ENCODE results near the gene ITPR1. TPM values are rescaled to one million over a fixed set of nuclear protein-coding genes. Genes with fewer than 3 reads are reported as not detected.
A peak's percentile ranks its signal among the peaks of the same experiment; 100 is the strongest.

ITPR1 gene
- total RNA-seq, 1 donor from 2014 or later: 45.9 TPM

DNA sequence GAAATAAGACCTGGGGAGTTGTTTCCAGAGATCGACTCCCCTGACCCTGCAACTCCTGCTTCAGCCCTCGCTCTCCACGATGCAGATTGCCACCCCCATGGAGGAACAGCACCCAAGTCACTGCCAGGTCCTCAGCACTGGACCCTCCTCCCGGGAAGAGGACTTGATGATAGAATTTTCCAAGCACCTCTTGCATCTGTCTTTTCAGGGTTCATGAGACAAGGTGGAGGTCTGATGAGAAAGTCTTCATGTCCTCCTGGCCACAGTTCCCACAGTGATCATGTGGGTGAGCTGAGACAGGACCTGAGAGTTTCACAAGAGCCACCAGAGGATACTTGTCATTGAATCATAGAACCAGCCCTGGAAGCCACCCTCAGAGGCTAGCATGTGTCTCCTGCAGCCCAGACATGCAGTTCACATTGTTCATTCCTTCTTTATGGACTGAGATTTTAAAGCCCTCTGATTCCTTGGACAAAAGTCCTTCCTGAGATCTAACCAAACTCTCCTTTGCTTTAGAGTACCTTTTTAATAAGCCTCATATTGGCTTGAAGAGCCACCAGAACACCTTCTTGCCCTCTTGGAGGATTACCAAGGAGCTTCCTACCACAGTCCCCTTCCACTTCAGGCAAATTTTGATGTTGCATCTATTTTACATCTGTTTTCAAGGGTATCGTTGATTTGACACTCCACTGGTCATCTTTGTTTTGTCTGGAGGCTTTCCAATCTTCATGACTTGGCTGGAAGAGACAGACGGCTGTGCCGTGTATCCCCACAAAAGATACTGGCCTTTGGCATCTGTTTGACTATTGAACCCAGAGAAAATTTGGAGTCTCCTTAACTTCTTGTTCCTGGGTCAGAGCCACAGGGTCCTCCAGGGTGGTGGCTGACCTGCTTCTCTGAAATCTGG lies 261.3 kb downstream of the ITPR1 start:
- DNase-seq (ENCODE audit: extremely low spot score, unreplicated experiment): no peak
- Mint-ChIP-seq H3K4me3 (no peak overlapping the region), H3K9me3 (no peaks in the 10 kb centered on the region), H3K27ac (no peak overlapping the region), H3K27me3 (no peaks in the 10 kb centered on the region), H3K4me1 (ENCODE audit: unreplicated experiment) (peaks cover 26% of the 10 kb centered on the region), H3K36me3 (peaks cover 8% of the 10 kb centered on the region)
- TF ChIP-seq, protein P1, sequence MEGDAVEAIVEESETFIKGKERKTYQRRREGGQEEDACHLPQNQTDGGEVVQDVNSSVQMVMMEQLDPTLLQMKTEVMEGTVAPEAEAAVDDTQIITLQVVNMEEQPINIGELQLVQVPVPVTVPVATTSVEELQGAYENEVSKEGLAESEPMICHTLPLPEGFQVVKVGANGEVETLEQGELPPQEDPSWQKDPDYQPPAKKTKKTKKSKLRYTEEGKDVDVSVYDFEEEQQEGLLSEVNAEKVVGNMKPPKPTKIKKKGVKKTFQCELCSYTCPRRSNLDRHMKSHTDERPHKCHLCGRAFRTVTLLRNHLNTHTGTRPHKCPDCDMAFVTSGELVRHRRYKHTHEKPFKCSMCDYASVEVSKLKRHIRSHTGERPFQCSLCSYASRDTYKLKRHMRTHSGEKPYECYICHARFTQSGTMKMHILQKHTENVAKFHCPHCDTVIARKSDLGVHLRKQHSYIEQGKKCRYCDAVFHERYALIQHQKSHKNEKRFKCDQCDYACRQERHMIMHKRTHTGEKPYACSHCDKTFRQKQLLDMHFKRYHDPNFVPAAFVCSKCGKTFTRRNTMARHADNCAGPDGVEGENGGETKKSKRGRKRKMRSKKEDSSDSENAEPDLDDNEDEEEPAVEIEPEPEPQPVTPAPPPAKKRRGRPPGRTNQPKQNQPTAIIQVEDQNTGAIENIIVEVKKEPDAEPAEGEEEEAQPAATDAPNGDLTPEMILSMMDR (conservative IDR thresholded peaks at IDR 0.05): no peak

DNA sequence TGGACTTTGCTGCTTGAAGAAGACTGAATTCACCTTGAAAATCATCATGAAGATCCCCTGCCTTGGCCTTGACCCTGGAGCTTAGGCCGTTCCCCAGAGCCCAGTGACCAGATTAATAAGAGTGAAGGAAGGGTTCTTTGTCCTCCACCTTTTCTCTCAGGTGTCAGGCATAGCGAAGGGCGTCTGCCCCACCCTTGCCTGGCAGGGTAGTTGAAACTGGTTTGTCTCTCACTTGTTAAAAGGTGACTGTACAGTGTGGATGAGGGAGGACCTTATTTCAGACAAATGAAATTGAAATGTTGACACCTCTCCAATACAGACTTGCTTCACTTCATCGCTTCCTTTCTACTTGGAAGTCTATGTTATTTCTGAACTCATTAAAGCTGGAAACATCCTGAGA lies 262.4 kb downstream of the ITPR1 start:
- Mint-ChIP-seq H3K9me3 (no peaks in the 10 kb centered on the region), H3K36me3 (peaks cover 13% of the 10 kb centered on the region), H3K27me3 (no peaks in the 10 kb centered on the region), H3K4me1 (ENCODE audit: unreplicated experiment) (peaks cover 26% of the 10 kb centered on the region), H3K4me3 (no peak overlapping the region), H3K27ac (peak overlapping the region; percentile 72)
- DNase-seq (ENCODE audit: extremely low spot score, unreplicated experiment): no peak
- TF ChIP-seq, protein P1 (conservative IDR thresholded peaks at IDR 0.05): no peak

DNA sequence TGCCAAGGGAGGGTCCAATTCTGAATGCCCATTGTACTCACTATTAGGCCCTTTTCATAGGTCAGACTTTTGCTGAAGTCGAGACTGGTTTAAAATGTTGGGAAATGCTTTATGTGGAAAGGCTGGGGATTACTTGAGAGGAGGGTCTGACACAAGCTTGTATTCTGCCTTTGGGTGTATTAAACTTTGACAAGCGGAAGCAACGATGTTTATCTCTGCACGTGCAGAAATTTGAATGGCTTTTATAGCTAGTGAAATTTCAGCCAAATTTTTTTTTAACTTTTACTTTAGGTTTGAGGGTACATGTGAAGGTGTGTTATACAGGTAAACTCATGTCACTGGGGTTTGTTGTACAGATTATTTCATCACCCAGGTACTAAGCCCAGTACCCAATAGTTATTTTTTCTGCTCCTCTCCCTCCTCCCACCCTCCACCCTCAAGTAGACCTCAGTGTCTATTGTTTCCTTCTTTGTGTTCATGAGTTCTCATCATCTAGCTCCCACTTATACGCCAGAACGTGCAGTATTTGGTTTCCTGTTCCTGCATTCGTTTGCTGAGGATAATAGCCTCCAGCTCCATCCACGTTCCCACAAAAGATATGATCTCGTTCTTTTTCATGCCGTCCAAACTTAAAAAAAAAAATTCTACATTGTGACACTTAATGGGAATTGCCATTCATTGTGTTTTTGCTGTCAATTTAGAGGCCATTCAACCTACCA lies 263.1 kb downstream of the ITPR1 start:
- Mint-ChIP-seq H3K4me1 (ENCODE audit: unreplicated experiment) (peaks cover 19% of the 10 kb centered on the region), H3K4me3 (no peak overlapping the region), H3K36me3 (peaks cover 17% of the 10 kb centered on the region), H3K27ac (peak overlapping the region; percentile 72), H3K9me3 (peaks cover under 1% of the 10 kb centered on the region), H3K27me3 (no peaks in the 10 kb centered on the region)
- no peak for DNase-seq (ENCODE audit: extremely low spot score, unreplicated experiment)
- TF ChIP-seq, protein P1 (conservative IDR thresholded peaks at IDR 0.05): no peak

DNA sequence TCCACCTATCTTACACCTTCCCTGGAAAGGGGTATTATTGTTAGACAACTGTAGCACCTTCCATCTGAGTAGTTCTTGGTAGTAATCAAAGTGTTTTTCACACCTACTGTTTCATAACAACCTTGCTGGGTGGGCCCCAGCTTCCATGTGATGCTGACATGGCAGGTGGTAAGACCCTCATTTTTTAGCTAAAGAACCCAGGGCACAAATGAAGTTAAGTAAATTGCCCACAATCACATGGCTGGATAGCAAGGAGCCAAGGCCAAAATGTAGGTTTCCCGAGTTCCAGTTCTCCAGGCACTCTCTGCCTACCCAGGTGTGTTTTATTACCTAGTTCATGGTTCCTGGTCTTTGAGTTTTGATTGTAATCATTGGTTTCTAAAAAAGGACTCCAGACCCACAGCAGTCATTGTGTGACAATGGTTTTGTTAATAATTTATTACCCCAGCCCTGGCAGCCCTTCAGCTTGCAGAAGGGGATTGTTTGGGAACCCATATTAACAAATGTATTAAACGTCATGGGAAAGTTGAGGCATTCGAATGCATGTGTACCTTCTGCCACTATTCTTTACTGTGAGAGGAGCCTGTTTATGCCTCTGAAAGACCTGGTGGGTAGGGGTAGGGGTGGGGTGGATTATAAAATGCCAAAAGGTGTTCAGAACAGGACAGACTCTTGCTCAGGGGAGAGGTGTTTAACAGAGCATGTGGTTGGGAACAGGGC lies 263.9 kb downstream of the ITPR1 start:
- peaks cover 22% of the 10 kb centered on the region for H3K36me3 Mint-ChIP-seq
- H3K4me1 Mint-ChIP-seq (ENCODE audit: unreplicated experiment): peaks cover 11% of the 10 kb centered on the region
- H3K27me3 Mint-ChIP-seq: no peaks in the 10 kb centered on the region
- H3K4me3 Mint-ChIP-seq: no peak overlapping the region
- TF ChIP-seq, protein P1 (conservative IDR thresholded peaks at IDR 0.05): no peak
- H3K9me3 Mint-ChIP-seq: peaks cover 6% of the 10 kb centered on the region
- DNase-seq (ENCODE audit: extremely low spot score, unreplicated experiment): no peak
- peak overlapping the region; percentile 5 for H3K27ac Mint-ChIP-seq

DNA sequence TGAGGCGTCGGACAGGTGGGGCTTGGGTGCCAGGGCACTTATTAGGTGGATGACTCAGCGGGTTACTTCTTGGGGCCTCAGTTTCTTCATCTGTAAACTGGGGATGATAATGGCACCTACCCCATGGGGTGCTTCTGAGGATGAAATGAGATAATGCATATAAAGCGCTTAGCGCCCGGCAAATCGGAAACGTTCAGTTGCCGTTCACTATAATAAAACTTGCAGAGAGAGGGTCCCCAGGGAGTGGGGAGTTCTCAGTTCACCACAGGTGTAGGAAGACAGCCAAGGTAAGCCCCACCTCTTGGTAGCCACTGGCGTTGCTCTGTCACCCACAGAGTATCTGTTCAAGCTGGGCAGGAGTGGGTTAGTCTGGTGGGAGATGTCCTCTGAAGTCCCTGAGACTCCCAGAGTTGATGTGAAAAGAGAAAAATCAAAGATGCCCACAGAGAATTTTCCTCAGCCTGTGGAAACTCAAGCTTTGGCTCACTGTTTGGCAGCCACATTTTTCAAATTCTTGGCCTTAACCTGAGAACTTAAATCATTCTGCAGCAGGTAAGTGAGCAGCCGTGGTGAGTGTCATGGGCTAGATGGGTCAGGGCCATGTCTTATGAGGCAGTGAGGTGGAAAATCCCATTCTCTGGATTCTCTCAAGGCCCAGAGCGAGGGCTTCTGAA lies 264.6 kb downstream of the ITPR1 start:
- Mint-ChIP-seq H3K36me3 (peaks cover 25% of the 10 kb centered on the region), H3K4me3 (no peak overlapping the region), H3K27ac (no peak overlapping the region), H3K27me3 (no peaks in the 10 kb centered on the region), H3K4me1 (ENCODE audit: unreplicated experiment) (peaks cover 10% of the 10 kb centered on the region), H3K9me3 (peaks cover 7% of the 10 kb centered on the region)
- TF ChIP-seq, protein P1 (conservative IDR thresholded peaks at IDR 0.05): no peak
- no peak for DNase-seq (ENCODE audit: extremely low spot score, unreplicated experiment)

Data from type B pancreatic cell (in vitro differentiated cells).